ENCODE measurements around the gene NTM.

- TF ChIP-seq POLR2A (IDR thresholded peaks at IDR 0.05; ENCODE audit: low read depth, low read length) (no peak), POLR2AphosphoS5 (IDR thresholded peaks at IDR 0.05; ENCODE audit: low read depth, low read length) (no peak)
Measured at GRCh38 chr11:132073787-132074186, 703.4 kb downstream of the NTM start.

All from GM12892 (cell line).